Activated naive CD4-positive, alpha-beta T cell treated with anti-CD3 and anti-CD28 coated beads for 36 hours (primary cell): ENCODE measurements around the gene MCAM. TPM values are rescaled to one million over a fixed set of nuclear protein-coding genes. Genes with fewer than 3 reads are reported as not detected.

ENCODE experiments used
- CTCF ChIA-PET: fragments of 350-600 bp; sonication (Branson Sonifier 250); formaldehyde crosslinking; loops from one replicate; lab custom pipeline; 2021; ENCODE audit warnings: antibody characterized with exemption; lab: Charles Lee
- DNase-seq: peaks from one replicate; pipeline ENCODE4 v3.0.0-alpha.2; 2020
- H3K27ac Mint-ChIP-seq: one replicate; pipeline ENCODE4 v1.8.0; 2021; ENCODE audit warnings: mild to moderate bottlenecking, mixed read lengths
- H3K27me3 Mint-ChIP-seq: one replicate; pipeline ENCODE4 v1.8.0; 2021; ENCODE audit warnings: low read depth, mixed read lengths
- H3K36me3 Mint-ChIP-seq: one replicate; pipeline ENCODE4 v1.8.0; 2021; ENCODE audit warnings: low read depth, mixed read lengths
- H3K4me1 Mint-ChIP-seq: one replicate; pipeline ENCODE4 v1.8.0; 2021; ENCODE audit warnings: low read depth, mixed read lengths
- H3K4me3 Mint-ChIP-seq: one replicate; pipeline ENCODE4 v1.8.0; 2021; ENCODE audit warnings: mild to moderate bottlenecking, moderate library complexity, mixed read lengths
- H3K9me3 Mint-ChIP-seq: one replicate; pipeline ENCODE4 v1.8.0; 2021; ENCODE audit warnings: mixed read lengths
- intact Hi-C: fragments of 100-400 bp; cut with micrococcal nuclease; formaldehyde crosslinking; loops from one replicate; pipeline ENCODE4 v1.15.1; 2023
- total RNA-seq, 2 experiments: library from RNA; stranded (reverse); gene quantifications; one replicate each; pipeline ENCODE4 v1.2.3, GENCODE V29; 2021

MCAM gene
- total RNA-seq, 2 experiments from 2014 or later: 8.0 to 8.4 TPM

- H3K27me3 Mint-ChIP-seq: peaks cover 9% of the 10 kb centered on the region
- CTCF ChIA-PET: interaction anchor here (1.1 to 5.0 kb wide), 6 partner anchors 8 to 46 kb away, joined by 3 to 44 read pairs (median 8); partner anchors contain the start of gene USP2
- H3K4me1 Mint-ChIP-seq: peaks cover 35% of the 10 kb centered on the region
- H3K4me3 Mint-ChIP-seq: peak overlapping the region; percentile 93
- intact Hi-C loops: loop anchor here (2.0 kb wide), 2 partner anchors 15 to 29 kb away; no protein-coding TSS in a partner anchor
- no peak for DNase-seq
- H3K9me3 Mint-ChIP-seq: no peaks in the 10 kb centered on the region
- peaks cover 9% of the 10 kb centered on the region for H3K36me3 Mint-ChIP-seq
- no peak overlapping the region for H3K27ac Mint-ChIP-seq
Observed at GRCh38 chr11:119335655-119336543, 19.0 kb upstream of the MCAM start.

GRCh38 chr11:119335091-119335654 lies 18.2 kb upstream of the MCAM start:
- intact Hi-C loops: loop anchor here (2.0 kb wide), 2 partner anchors 14 to 28 kb away; no protein-coding TSS in a partner anchor
- no peaks in the 10 kb centered on the region for H3K9me3 Mint-ChIP-seq

GRCh38 chr11:119334174-119334930 lies 17.4 kb upstream of the MCAM start, which contains the start of gene RNF26:
RNF26 (plus strand) TSS chr11:119334527; CDS start chr11:119335123, 596 bp downstream.
- peaks cover 5% of the 10 kb centered on the region for H3K27me3 Mint-ChIP-seq
- peaks cover 31% of the 10 kb centered on the region for H3K4me1 Mint-ChIP-seq
- no peaks in the 10 kb centered on the region for H3K9me3 Mint-ChIP-seq
- H3K36me3 Mint-ChIP-seq: peaks cover 9% of the 10 kb centered on the region
- peak within 1 kb of the TSS; percentile 93 for H3K4me3 Mint-ChIP-seq
- CTCF ChIA-PET: interaction anchor here (1.2 to 2.2 kb wide), 4 partner anchors 11 to 47 kb away, joined by 3 to 13 read pairs (median 8); partner anchors contain the start of gene USP2
- peak within 1 kb of the TSS; percentile 91 for H3K27ac Mint-ChIP-seq
- DNase-seq: peak; percentile 98
- intact Hi-C loops: loop anchor here (1.0 to 2.0 kb wide), 4 partner anchors 14 to 239 kb away; partner anchors contain the start of gene USP2

More at GRCh38 chr11:119335091-119335654, 18.2 kb upstream of the MCAM start:
- no peak for DNase-seq
- CTCF ChIA-PET: interaction anchor here (1.1 to 2.2 kb wide), 6 partner anchors 11 to 47 kb away, joined by 3 to 13 read pairs (median 6); partner anchors contain the start of gene USP2
- peaks cover 7% of the 10 kb centered on the region for H3K27me3 Mint-ChIP-seq
- peak overlapping the region; percentile 87 for H3K27ac Mint-ChIP-seq
- H3K4me1 Mint-ChIP-seq: peaks cover 32% of the 10 kb centered on the region
- peaks cover 9% of the 10 kb centered on the region for H3K36me3 Mint-ChIP-seq
- peak overlapping the region; percentile 93 for H3K4me3 Mint-ChIP-seq

GRCh38 chr11:119332111-119332765 lies 15.3 kb upstream of the MCAM start:
- peaks cover 9% of the 10 kb centered on the region for H3K36me3 Mint-ChIP-seq
- H3K4me3 Mint-ChIP-seq: no peak overlapping the region
- no peak for DNase-seq
- CTCF ChIA-PET: interaction anchor here (1.1 to 2.6 kb wide), 2 partner anchors 10 to 127 kb away, joined by 3 to 20 read pairs; partner anchors contain the start of gene CBL
- no peaks in the 10 kb centered on the region for H3K27me3 Mint-ChIP-seq
- H3K9me3 Mint-ChIP-seq: no peaks in the 10 kb centered on the region
- intact Hi-C loops: no loop called here
- H3K27ac Mint-ChIP-seq: no peak overlapping the region
- H3K4me1 Mint-ChIP-seq: peaks cover 23% of the 10 kb centered on the region

- Mint-ChIP-seq H3K27ac (no peak overlapping the region), H3K4me3 (no peak overlapping the region), H3K9me3 (no peaks in the 10 kb centered on the region), H3K27me3 (no peaks in the 10 kb centered on the region), H3K36me3 (no peaks in the 10 kb centered on the region), H3K4me1 (peaks cover 5% of the 10 kb centered on the region)
- DNase-seq: no peak
- CTCF ChIA-PET: interaction anchor here (5.3 kb wide), 1 partner anchor 8 kb away, joined by 44 read pairs; the partner anchor contains the start of gene C1QTNF5
- intact Hi-C loops: no loop called here
Observed at GRCh38 chr11:119330237-119330636, 13.3 kb upstream of the MCAM start.

GRCh38 chr11:119329320-119329719 lies 12.4 kb upstream of the MCAM start:
- intact Hi-C loops: no loop called here
- CTCF ChIA-PET: interaction anchor here (0.7 to 5.3 kb wide), 2 partner anchors 9 to 124 kb away, joined by 4 to 44 read pairs; partner anchors contain the start of gene C1QTNF5

GRCh38 chr11:119324189-119324588 lies 7.3 kb upstream of the MCAM start:
- intact Hi-C loops: no loop called here
- Mint-ChIP-seq H3K27ac (no peak overlapping the region), H3K27me3 (peaks cover 2% of the 10 kb centered on the region), H3K9me3 (no peaks in the 10 kb centered on the region), H3K36me3 (no peaks in the 10 kb centered on the region), H3K4me3 (no peak overlapping the region), H3K4me1 (peaks cover 18% of the 10 kb centered on the region)
- CTCF ChIA-PET: interaction anchor here (0.6 to 4.4 kb wide), 32 partner anchors 8 to 282 kb away, joined by 3 to 70 read pairs (median 5); partner anchors contain the start of genes C1QTNF5, CBL, NLRX1 and RNF26
- no peak for DNase-seq

More at GRCh38 chr11:119329320-119329719, 12.4 kb upstream of the MCAM start:
- Mint-ChIP-seq H3K27me3 (no peaks in the 10 kb centered on the region), H3K9me3 (no peaks in the 10 kb centered on the region), H3K4me3 (no peak overlapping the region), H3K4me1 (no peaks in the 10 kb centered on the region), H3K36me3 (no peaks in the 10 kb centered on the region), H3K27ac (no peak overlapping the region)
- no peak for DNase-seq

GRCh38 chr11:119323532-119324033 lies 6.7 kb upstream of the MCAM start:
- Mint-ChIP-seq H3K4me3 (no peak overlapping the region), H3K9me3 (no peaks in the 10 kb centered on the region), H3K36me3 (no peaks in the 10 kb centered on the region), H3K27me3 (peaks cover 6% of the 10 kb centered on the region), H3K4me1 (peaks cover 18% of the 10 kb centered on the region), H3K27ac (no peak overlapping the region)
- CTCF ChIA-PET: interaction anchor here (0.6 to 4.4 kb wide), 44 partner anchors 8 to 282 kb away, joined by 3 to 70 read pairs (median 4); partner anchors contain the start of genes C1QTNF5, CBL, NLRX1 and RNF26
- DNase-seq: peak; percentile 94
- intact Hi-C loops: loop anchor here (1.0 to 2.0 kb wide), 9 partner anchors 39 to 267 kb away; partner anchors contain the start of genes CBL, DPAGT1, HYOU1 and NLRX1

- CTCF ChIA-PET: interaction anchor here (0.6 to 4.4 kb wide), 40 partner anchors 8 to 281 kb away, joined by 3 to 70 read pairs (median 4); partner anchors contain the start of genes C1QTNF5, CBL, NLRX1 and RNF26
- no peak for DNase-seq
- H3K27me3 Mint-ChIP-seq: peaks cover 10% of the 10 kb centered on the region
- no peak overlapping the region for H3K4me3 Mint-ChIP-seq
- intact Hi-C loops: loop anchor here (1.0 to 2.0 kb wide), 9 partner anchors 38 to 266 kb away; partner anchors contain the start of genes CBL, DPAGT1, HYOU1 and NLRX1
- peaks cover 18% of the 10 kb centered on the region for H3K4me1 Mint-ChIP-seq
- no peaks in the 10 kb centered on the region for H3K36me3 Mint-ChIP-seq
- no peak overlapping the region for H3K27ac Mint-ChIP-seq
- H3K9me3 Mint-ChIP-seq: no peaks in the 10 kb centered on the region
Observed at GRCh38 chr11:119322921-119323531, 6.1 kb upstream of the MCAM start.

GRCh38 chr11:119322360-119322739 lies 5.4 kb upstream of the MCAM start:
- intact Hi-C loops: loop anchor here (2.0 kb wide), 3 partner anchors 38 to 266 kb away; partner anchors contain the start of genes DPAGT1 and HYOU1
- CTCF ChIA-PET: interaction anchor here (0.8 to 4.4 kb wide), 23 partner anchors 7 to 634 kb away, joined by 3 to 70 read pairs (median 6); partner anchors contain the start of genes C1QTNF5, CBL, NLRX1 and VPS11
- Mint-ChIP-seq H3K4me3 (no peak overlapping the region), H3K27ac (no peak overlapping the region), H3K9me3 (no peaks in the 10 kb centered on the region), H3K27me3 (peaks cover 16% of the 10 kb centered on the region), H3K4me1 (peaks cover 18% of the 10 kb centered on the region), H3K36me3 (no peaks in the 10 kb centered on the region)
- no peak for DNase-seq
